SK-N-SH treated with all-trans-retinoic acid at 6 μM for 48 hours (cell line): ENCODE measurements around the gene STRAP.
"Not testable (repeated sequence)": the region's sequence is repeated elsewhere in the genome, so short reads cannot be mapped to it uniquely, and the experiment has no call there.

Experiments
- ATAC-seq: fragments of 200-7000 bp; cut with Tn5 transposase; 3 replicates; pipeline ENCODE4 v1.9.1; 2020; ENCODE audit warnings: mild to moderate bottlenecking, moderate library complexity
- ARNTL ChIP-seq: fragments of 450-650 bp; formaldehyde crosslinking; IDR thresholded peaks from 2 replicates; pipeline ENCODE4 v1.5.0; 2020; ENCODE audit warnings: low read depth, mild to moderate bottlenecking, moderate library complexity, borderline replicate concordance
- BACH2 ChIP-seq: fragments of 250-450 bp; sonication (Bioruptor Pico); IDR thresholded peaks from 2 replicates; pipeline ENCODE4 v1.9.0; 2021; ENCODE audit warnings: mild to moderate bottlenecking, borderline replicate concordance
- CREB5 ChIP-seq: fragments of 250-450 bp; sonication (Bioruptor Pico); IDR thresholded peaks from 2 replicates; pipeline ENCODE4 v1.5.1; 2020; ENCODE audit warnings: low read depth, mild to moderate bottlenecking, moderate library complexity
- CSRNP3 ChIP-seq: fragments of 250-450 bp; sonication (Bioruptor Pico); IDR thresholded peaks from 2 replicates; pipeline ENCODE4 v1.5.1; 2021; ENCODE audit warnings: mild to moderate bottlenecking, moderate library complexity
- ESRRG ChIP-seq: fragments of 250-450 bp; sonication (Bioruptor Pico); IDR thresholded peaks from 2 replicates; pipeline ENCODE4 v1.6.1; 2021; ENCODE audit warnings: mild to moderate bottlenecking
- GLIS3 ChIP-seq: fragments of 250-450 bp; sonication (Bioruptor Pico); IDR thresholded peaks from 2 replicates; pipeline ENCODE4 v1.5.0; 2020; ENCODE audit warnings: mild to moderate bottlenecking, moderate library complexity
- ISL1 ChIP-seq: fragments of 250-450 bp; sonication (Bioruptor Pico); IDR thresholded peaks from 2 replicates; pipeline ENCODE4 v2.1.2; 2022; ENCODE audit warnings: mild to moderate bottlenecking, moderate library complexity
- OSR1 ChIP-seq: fragments of 250-450 bp; sonication (Bioruptor Pico); IDR thresholded peaks from 2 replicates; pipeline ENCODE4 v1.8.0; 2022; ENCODE audit warnings: moderate library complexity, mild to moderate bottlenecking, inconsistent platforms
- PATZ1 ChIP-seq: fragments of 250-450 bp; sonication (Bioruptor Pico); IDR thresholded peaks from 2 replicates; pipeline ENCODE4 v1.8.0; 2020; ENCODE audit warnings: mild to moderate bottlenecking, moderate library complexity, borderline replicate concordance
- POU6F1 ChIP-seq: fragments of 250-450 bp; sonication (Bioruptor Pico); IDR thresholded peaks from 2 replicates; pipeline ENCODE4 v1.8.0; 2021; ENCODE audit warnings: low read depth, mild to moderate bottlenecking, moderate library complexity, borderline replicate concordance
- PPARA ChIP-seq: fragments of 250-450 bp; sonication (Bioruptor Pico); IDR thresholded peaks from 2 replicates; pipeline ENCODE4 v1.5.0; 2020; ENCODE audit warnings: mild to moderate bottlenecking, borderline replicate concordance
- RARB ChIP-seq: fragments of 250-450 bp; sonication (Bioruptor Pico); IDR thresholded peaks from 2 replicates; pipeline ENCODE4 v1.8.0; 2021; ENCODE audit warnings: mild to moderate bottlenecking, moderate library complexity
- SNAI2 ChIP-seq: fragments of 250-450 bp; sonication (Bioruptor Pico); IDR thresholded peaks from 2 replicates; pipeline ENCODE4 v1.5.0; 2020; ENCODE audit warnings: mild to moderate bottlenecking, moderate library complexity
- TCF4 ChIP-seq: fragments of 250-450 bp; sonication (Bioruptor Pico); IDR thresholded peaks from 2 replicates; pipeline ENCODE4 v1.8.0; 2021; ENCODE audit warnings: mild to moderate bottlenecking, moderate library complexity, borderline replicate concordance
- TOX ChIP-seq: fragments of 250-450 bp; sonication (Bioruptor Pico); IDR thresholded peaks from 2 replicates; pipeline ENCODE4 v1.8.0; 2021; ENCODE audit warnings: mild to moderate bottlenecking, moderate library complexity, borderline replicate concordance
- TSHZ2 ChIP-seq: fragments of 250-450 bp; sonication (Bioruptor Pico); IDR thresholded peaks from 2 replicates; pipeline ENCODE4 v1.5.0; 2020; ENCODE audit warnings: mild to moderate bottlenecking, moderate library complexity
- ZC3H10 ChIP-seq: fragments of 250-450 bp; sonication (Bioruptor Pico); IDR thresholded peaks from 2 replicates; pipeline ENCODE4 v1.5.1; 2021; ENCODE audit warnings: mild to moderate bottlenecking, moderate library complexity
- ZFP3 ChIP-seq: fragments of 250-450 bp; sonication (Bioruptor Pico); IDR thresholded peaks from 2 replicates; pipeline ENCODE4 v1.5.0; 2020; ENCODE audit warnings: mild to moderate bottlenecking, moderate library complexity
- ZFP30 ChIP-seq: fragments of 450-650 bp; formaldehyde crosslinking; IDR thresholded peaks from 2 replicates; pipeline ENCODE4 v1.5.0; 2022; ENCODE audit warnings: mild to moderate bottlenecking, moderate library complexity
- ZNF565 ChIP-seq: fragments of 450-650 bp; formaldehyde crosslinking; conservative IDR thresholded peaks from 2 replicates; pipeline ENCODE4 v1.5.0; 2020; ENCODE audit warnings: low read depth, mild to moderate bottlenecking, moderate library complexity
- ZNF70 ChIP-seq: fragments of 450-650 bp; formaldehyde crosslinking; IDR thresholded peaks from 2 replicates; pipeline ENCODE4 v1.5.0; 2020; ENCODE audit warnings: mild to moderate bottlenecking, moderate library complexity
- ZNF8 ChIP-seq: fragments of 450-650 bp; formaldehyde crosslinking; IDR thresholded peaks from 2 replicates; pipeline ENCODE4 v1.5.0; 2020; ENCODE audit warnings: mild to moderate bottlenecking, moderate library complexity

The STRAP gene

GRCh38 chr12:15868186-15868585 lies 14.0 kb upstream of the STRAP start:
- no peak for ATAC-seq
- no peak for TF ChIP-seq TCF4 (CRISPR knock-in tag)
- no peak for TF ChIP-seq TOX (CRISPR knock-in tag)
- TF ChIP-seq BACH2 (CRISPR knock-in tag) = no peak
- no peak for TF ChIP-seq CSRNP3 (CRISPR knock-in tag)
- TF ChIP-seq TSHZ2 (CRISPR knock-in tag) = no peak
- no peak for TF ChIP-seq ZC3H10 (CRISPR knock-in tag)
- no peak for TF ChIP-seq GLIS3
- TF ChIP-seq SNAI2 (CRISPR knock-in tag) = no peak
- TF ChIP-seq POU6F1 = no peak
- TF ChIP-seq OSR1 (CRISPR knock-in tag) = no peak
- no peak for TF ChIP-seq ESRRG
- no peak for TF ChIP-seq ARNTL (CRISPR knock-in tag)
- no peak for TF ChIP-seq ZFP30 (CRISPR knock-in tag)
- TF ChIP-seq ZNF565 (CRISPR knock-in tag) = no peak
- TF ChIP-seq ISL1 = no peak
- TF ChIP-seq RARB (CRISPR knock-in tag) = no peak
- no peak for TF ChIP-seq ZNF8

GRCh38 chr12:15873556-15873955 lies 8.6 kb upstream of the STRAP start:
- TF ChIP-seq ZC3H10 (CRISPR knock-in tag) = no peak
- TF ChIP-seq, all 23 proteins: peak for 0
- no peak for ATAC-seq

GRCh38 chr12:15874556-15875145 lies 7.5 kb upstream of the STRAP start:
- ATAC-seq = not testable (repeated sequence)

GRCh38 chr12:15875863-15876262 lies 6.3 kb upstream of the STRAP start:
- TF ChIP-seq ZFP3 (CRISPR knock-in tag) (no peak), CREB5 (CRISPR knock-in tag) (no peak)
- TF ChIP-seq, all 23 proteins: peak for 0
- no peak for ATAC-seq

GRCh38 chr12:15879413-15879812 lies 2.8 kb upstream of the STRAP start:
- ATAC-seq = no peak
- no peak for TF ChIP-seq GLIS3
- TF ChIP-seq ZNF70 (CRISPR knock-in tag) = no peak
- no peak for TF ChIP-seq RARB (CRISPR knock-in tag)
- no peak for TF ChIP-seq ZFP3 (CRISPR knock-in tag)
- TF ChIP-seq TCF4 (CRISPR knock-in tag) = no peak
- TF ChIP-seq ISL1 = no peak
- no peak for TF ChIP-seq ZNF565 (CRISPR knock-in tag)
- no peak for TF ChIP-seq ZNF8
- TF ChIP-seq OSR1 (CRISPR knock-in tag) = no peak
- TF ChIP-seq PPARA = no peak
- TF ChIP-seq ZC3H10 (CRISPR knock-in tag) = no peak
- TF ChIP-seq CSRNP3 (CRISPR knock-in tag) = no peak
- no peak for TF ChIP-seq CREB5 (CRISPR knock-in tag)
- TF ChIP-seq ARNTL (CRISPR knock-in tag) = no peak
- TF ChIP-seq TOX (CRISPR knock-in tag) = no peak
- TF ChIP-seq BACH2 (CRISPR knock-in tag) = no peak
- no peak for TF ChIP-seq PATZ1 (CRISPR knock-in tag)
